Activated T-helper 1 cell treated with anti-CD3 and anti-CD28 coated beads, Interleukin-2, amount 50 U/mL, for 16 hours (primary cell): Measurements from ENCODE around the gene HLA-DRB1.
"Not testable (repeated sequence)": the region's sequence is repeated elsewhere in the genome, so short reads cannot be mapped to it uniquely, and the experiment has no call there.

ENCODE experiments used
- DNase-seq, 2 donors: peaks; one replicate each; pipeline ENCODE4 v3.0.0-alpha.2; 2020; ENCODE audit warnings: low read depth in 1 of 2, low spot score in 1 of 2

The HLA-DRB1 gene

DNA sequence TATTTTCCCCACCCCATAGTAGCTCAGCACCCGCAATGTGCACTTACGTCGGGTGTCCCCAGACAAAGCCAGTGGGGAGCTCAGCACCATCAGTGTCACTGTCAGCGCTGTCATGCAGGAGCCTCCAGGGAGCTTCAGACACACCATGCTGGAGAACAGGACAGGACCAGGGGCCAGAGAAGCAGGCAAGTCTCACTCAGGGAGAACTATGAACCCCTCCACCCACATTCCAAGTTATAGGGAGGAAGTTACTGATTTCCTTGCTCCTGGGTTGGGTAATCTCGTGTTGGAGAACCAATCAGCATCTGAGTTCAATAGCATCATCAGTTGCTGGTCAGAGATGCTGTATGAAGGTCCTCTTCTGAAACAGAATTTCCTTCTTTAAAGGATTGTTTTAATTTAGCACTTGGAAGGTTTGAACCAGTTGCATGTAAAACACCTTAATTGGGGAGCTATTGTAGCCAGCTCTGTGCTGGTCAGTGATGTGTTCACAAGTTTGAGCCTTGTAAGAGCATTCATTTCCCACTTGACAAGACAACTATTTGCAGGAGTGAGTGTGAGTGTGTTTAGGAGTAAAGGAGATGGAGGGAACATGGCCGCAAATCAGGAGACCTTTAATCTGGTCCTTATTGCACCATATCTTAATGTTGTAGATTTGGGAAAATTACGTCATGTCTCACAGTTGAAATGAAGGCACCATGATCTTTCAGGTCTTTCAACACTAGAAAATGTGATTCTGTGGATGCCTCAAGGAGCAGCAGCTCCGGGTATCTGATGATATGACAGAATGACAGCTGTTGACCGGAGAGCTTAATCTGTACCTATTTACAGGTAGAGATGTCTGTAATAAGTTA, at the start of gene HLA-DRB1:
Gene HLA-DRB1, minus strand, starts transcription at position 253 of the 854 bp plus-strand sequence. Its CDS starts 106 bp downstream, at position 147.
- no peak for DNase-seq

- DNase-seq: no peak
Observed at GRCh38 chr6:32638532-32639219, 49.0 kb upstream of the HLA-DRB1 start.

DNA sequence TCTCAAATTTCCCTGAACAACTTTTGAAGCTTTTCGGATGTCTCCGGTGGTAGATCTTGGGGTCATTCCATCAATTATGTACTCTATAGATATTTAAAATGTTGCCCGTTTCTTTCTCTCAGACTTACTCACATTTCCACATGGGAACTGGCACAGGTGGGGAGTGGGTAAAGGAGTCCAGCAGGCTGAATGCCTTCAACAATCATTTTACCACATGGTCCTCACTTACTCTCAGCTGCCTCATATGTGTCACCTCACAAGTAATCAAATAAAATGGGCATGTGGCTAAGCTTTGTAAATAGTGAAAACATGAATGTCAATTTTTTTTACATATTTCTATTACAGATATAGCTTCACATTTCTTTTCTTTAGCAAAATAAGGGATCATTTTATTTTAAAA, 48.2 kb upstream of the HLA-DRB1 start:
- DNase-seq: no peak

GRCh38 chr6:32637219-32637880, 47.7 kb upstream of the HLA-DRB1 start, which contains the start of gene HLA-DQA1:
TSS of gene HLA-DQA1 (plus strand) at chr6:32637406. CDS start at chr6:32637459, 53 bp downstream.
- DNase-seq: no peak

DNA sequence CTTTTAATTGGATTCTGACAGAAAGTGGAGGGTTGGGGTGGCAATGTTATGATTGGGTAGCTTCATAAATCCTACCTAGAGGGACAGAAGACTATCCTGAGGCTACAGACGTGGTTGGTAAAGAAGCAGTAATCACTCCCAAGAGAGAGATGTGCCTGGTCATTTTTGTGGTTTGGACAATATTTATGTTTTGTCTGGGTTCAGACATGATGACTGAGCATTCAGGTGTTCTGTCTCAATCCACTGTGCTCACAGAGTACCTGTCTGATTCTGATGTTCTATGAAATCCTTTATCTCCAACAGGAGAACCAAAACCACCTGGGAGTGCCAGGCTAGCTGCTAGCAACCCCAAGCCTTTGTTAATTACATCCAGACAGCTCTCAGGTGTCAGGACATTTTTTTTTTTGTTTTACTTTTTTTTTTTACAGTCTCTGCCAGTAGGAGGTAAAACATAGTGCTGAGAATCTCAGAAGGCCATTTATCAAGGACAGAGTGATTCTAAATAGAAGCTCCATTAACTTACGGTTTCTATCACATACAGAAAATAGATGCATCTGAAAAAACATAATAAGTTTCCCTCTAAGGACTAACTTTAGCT, 46.0 kb upstream of the HLA-DRB1 start:
- DNase-seq: no peak

GRCh38 chr6:32629793-32630192, 40.1 kb upstream of the HLA-DRB1 start:
- DNase-seq: not testable (repeated sequence)

DNA sequence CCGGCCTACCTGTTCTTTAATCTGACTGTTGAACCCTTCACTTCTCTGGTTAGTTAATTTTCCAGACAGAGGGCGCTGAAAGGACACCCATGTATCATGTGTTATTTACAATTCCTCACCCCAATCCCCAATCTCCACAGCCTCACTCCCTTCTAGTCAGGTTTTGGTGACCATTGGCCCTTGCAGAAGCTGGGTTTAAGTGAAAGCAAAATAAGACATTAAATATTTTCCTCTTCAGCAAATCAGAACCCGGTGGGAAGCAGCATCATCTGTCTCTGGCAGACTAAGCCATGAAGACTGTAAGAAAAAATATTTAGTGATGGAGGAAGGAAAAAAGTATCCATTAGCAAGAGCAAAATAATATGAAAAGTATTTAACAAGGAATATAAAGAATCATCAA, 38.2 kb upstream of the HLA-DRB1 start:
- no peak for DNase-seq

DNA sequence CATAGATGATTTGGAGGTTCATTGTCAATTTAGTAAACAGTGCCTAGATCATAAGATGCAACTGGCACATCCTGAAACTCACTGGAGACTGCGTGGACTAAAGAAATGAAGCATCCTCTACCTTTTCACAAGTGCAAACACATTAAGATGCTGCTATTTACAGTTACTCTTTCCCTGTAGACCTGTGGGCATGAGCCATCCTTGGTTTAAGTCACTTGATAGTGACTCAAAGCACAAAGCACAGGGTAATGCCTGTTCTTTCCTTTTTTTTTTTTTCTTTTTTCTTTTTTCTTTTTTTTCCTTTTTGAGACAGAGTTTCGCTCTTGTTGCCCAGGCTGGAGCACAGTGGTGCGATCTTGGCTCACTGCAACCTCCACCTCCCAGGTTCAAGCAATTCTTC, 37.6 kb upstream of the HLA-DRB1 start:
- DNase-seq: no peak

- DNase-seq: no peak
Observed at GRCh38 chr6:32625137-32625536, 35.5 kb upstream of the HLA-DRB1 start.

- DNase-seq: no peak
Observed at GRCh38 chr6:32624565-32624964, 34.9 kb upstream of the HLA-DRB1 start.

DNA sequence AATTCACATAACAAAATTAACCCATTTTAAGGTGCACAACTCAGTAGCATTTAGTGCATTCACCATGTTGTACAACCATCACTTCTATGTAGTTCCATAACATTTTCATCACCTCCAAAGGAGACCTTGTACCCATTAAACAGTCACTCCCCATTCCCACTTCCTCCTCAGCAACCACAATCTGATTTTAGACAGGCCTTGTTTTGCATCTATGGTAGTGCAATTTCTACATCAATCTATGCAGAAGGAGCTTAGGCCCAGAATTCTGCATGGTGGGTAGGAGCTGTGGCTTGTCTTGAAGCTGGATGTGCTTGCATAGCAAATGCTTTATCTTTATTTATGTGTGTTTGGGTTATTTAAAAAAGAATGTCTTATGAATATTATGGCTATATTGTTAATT, 34.0 kb upstream of the HLA-DRB1 start:
- DNase-seq: no peak

- DNase-seq: no peak
Observed at GRCh38 chr6:32622545-32623401, 33.1 kb upstream of the HLA-DRB1 start.

DNA sequence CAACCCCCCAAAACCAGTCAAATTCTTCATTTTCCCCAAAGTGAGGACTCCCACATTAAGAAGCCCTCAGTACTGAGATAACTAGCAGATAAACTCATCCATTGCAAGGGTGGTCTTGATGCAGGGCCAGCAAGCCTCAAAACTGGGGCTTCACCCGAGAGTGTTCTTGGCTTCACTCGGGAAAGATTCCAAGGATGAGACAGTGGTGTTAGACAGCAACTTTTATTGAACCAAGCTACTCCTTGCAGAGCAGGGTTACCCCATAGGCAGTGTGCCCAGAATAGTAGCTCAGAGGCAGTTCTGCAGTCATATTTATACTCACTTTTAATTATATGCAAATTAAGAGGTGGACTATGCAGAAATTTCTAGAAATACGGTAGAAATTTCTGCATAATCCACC, 31.7 kb upstream of the HLA-DRB1 start:
- DNase-seq: no peak

DNA sequence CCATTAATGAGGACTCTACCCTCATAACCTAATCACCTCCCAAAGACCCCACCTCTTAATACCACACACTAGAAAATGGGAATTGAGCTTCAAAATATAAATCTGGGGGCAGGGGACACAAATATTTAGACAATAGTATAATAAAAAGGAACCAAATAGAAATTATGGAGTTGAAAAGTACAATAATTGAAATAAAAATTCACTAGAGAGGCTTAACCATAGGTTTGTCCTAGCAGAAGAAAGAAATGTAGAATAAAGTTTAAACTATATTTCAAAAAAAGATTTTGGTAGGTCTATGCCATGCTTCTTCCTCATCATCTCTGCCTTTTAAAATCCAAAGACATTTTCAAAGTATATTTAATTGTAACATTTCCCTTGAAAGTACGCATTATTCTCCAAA, 28.1 kb upstream of the HLA-DRB1 start:
- DNase-seq: no peak

DNA sequence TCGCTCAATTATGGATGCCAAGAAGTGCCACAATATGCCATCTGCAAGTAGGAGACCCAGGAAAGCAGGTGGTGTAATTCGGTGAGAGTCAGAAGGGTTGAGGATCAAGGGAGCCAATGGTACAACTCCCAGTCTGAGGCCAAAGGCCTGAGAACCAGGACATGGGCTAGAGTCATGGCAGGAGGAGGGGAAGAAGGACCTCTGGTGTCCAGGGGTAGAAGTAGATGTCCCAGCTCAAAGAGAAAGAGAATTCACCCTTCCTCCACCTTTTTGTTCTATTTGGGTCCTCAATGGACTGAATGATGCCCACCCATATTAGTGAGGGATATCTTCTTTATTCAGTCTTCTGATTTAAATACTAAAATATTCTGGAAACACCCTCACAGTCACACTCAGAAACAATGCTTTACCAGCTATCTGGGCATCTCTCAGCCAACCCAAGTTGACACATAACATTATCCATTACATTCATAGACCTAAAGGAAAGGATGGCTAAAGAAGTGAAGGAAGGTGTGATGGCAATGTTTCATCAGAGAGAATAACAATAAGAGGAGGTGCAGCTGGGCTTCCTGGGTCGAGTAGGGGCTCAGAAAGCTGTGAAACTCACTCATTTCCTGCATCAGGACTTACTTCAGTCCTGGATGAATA, 26.4 kb upstream of the HLA-DRB1 start:
- DNase-seq: no peak

DNA sequence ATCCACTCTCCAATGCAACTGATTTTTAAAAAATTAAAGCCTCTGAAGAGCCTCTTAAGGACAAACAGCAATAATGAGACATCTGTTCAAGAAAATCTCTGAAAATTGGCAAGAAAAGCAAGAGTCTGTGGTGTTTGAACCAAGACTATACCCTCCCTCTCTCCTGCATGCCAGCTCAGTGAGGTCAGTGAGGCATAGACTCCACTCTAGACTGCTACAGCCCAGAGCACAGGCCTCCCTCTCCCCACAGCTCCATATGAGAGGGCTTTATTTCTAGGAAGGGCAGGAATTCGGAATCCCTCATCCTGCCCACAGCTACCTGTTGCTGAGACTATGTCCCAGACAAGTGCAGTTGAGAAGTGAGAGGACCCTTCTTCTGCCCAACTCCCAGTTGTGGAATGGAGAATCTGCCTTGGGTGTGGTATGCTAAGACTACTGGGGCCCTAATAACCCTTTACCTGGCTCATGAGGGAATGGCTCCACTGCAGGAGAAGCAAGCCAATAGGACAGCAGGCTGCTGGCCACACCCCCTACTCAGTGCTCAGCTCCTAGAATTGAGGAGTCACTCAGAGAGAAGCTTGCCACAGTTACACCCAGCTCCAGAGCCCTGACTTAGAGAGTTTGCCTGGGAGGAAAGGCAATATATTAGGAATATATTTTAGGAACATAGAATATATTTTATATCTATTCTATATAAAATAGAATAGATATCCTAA, 24.9 kb upstream of the HLA-DRB1 start:
- DNase-seq: no peak

GRCh38 chr6:32613475-32613874, 23.8 kb upstream of the HLA-DRB1 start:
- no peak for DNase-seq

DNA sequence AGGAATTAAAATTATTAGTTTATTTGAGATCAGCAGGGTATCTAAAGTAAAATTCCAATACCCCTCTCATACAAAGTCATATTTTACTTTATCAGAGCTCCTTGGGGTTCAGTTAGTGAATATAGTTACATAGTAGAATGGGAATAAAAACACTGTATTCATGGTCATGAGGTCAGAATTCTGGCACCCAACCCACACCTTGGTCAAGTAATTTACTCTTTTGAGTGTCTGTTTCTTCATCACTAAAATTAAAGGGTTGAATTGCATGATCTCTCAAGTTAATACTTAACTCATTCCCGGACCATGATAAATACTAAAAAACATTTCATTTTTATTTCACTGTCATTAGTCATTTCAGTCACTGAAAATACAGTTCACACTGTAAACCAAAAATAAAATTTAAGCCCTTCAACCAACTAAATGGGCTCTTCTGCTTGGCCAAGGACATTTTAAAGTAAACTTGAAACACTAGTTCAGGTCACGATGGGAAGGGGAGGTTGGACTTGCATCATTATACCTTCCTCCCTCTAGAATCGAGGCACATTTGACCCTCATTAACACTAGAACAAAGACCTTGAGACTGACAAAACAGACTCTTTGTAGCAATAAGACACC, 21.1 kb upstream of the HLA-DRB1 start:
- no peak for DNase-seq
